ENCODE data around the gene FSTL1.

GRCh38 chr3:120469440-120469839 lies 18.6 kb upstream of the FSTL1 start:
- TF ChIP-seq, protein P1, sequence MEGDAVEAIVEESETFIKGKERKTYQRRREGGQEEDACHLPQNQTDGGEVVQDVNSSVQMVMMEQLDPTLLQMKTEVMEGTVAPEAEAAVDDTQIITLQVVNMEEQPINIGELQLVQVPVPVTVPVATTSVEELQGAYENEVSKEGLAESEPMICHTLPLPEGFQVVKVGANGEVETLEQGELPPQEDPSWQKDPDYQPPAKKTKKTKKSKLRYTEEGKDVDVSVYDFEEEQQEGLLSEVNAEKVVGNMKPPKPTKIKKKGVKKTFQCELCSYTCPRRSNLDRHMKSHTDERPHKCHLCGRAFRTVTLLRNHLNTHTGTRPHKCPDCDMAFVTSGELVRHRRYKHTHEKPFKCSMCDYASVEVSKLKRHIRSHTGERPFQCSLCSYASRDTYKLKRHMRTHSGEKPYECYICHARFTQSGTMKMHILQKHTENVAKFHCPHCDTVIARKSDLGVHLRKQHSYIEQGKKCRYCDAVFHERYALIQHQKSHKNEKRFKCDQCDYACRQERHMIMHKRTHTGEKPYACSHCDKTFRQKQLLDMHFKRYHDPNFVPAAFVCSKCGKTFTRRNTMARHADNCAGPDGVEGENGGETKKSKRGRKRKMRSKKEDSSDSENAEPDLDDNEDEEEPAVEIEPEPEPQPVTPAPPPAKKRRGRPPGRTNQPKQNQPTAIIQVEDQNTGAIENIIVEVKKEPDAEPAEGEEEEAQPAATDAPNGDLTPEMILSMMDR (IDR thresholded peaks at IDR 0.05; ENCODE audit: low read depth, low read length) = no peak
- no peak for TF ChIP-seq POLR2A (IDR thresholded peaks at IDR 0.05; ENCODE audit: extremely low read depth, insufficient read length)
- no peak for TF ChIP-seq MYC (IDR thresholded peaks at IDR 0.05; ENCODE audit: low read depth, low read length)
- TF ChIP-seq, protein P2, sequence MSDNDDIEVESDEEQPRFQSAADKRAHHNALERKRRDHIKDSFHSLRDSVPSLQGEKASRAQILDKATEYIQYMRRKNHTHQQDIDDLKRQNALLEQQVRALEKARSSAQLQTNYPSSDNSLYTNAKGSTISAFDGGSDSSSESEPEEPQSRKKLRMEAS (IDR thresholded peaks at IDR 0.05; ENCODE audit: low read depth, low read length) = no peak
